Muscle of leg (tissue), 11 donors: ENCODE results near the gene SUN1. TPM values are rescaled to one million over a fixed set of nuclear protein-coding genes. Genes with fewer than 3 reads are reported as not detected.

Experiments used
- DNase-seq: peaks from one replicate; pipeline ENCODE4 v3.0.0; 2013
- H3K27ac ChIP-seq: one replicate; pipeline ENCODE4 v1.5.1; 2013; ENCODE audit warnings: mild to moderate bottlenecking, low read length, control low read depth
- H3K27me3 ChIP-seq: one replicate; pipeline ENCODE4 v1.6.1; 2013; ENCODE audit warnings: low read length; ENCODE audit not compliant: control insufficient read depth, insufficient read depth
- H3K36me3 ChIP-seq: one replicate; pipeline ENCODE4 v1.6.1; 2013; ENCODE audit warnings: low read length; ENCODE audit not compliant: control insufficient read depth, insufficient read depth
- H3K4me1 ChIP-seq: one replicate; pipeline ENCODE4 v1.6.1; 2013; ENCODE audit warnings: low read length; ENCODE audit not compliant: control insufficient read depth, insufficient read depth
- H3K4me3 ChIP-seq: one replicate; pipeline ENCODE4 v1.5.1; 2013; ENCODE audit warnings: low read length, control low read depth
- H3K9me3 ChIP-seq: replicated peaks from 2 replicates; pipeline ENCODE4 v1.6.1; 2013; ENCODE audit warnings: low read depth, low read length; ENCODE audit not compliant: control insufficient read depth
- WGBS: methylation state at CpG from one replicate; pipeline ENCODE4 v1.1.5; 2013; ENCODE audit warnings: missing lambda C conversion rate; ENCODE audit not compliant: insufficient coverage; 5-methylcytosine and 5-hydroxymethylcytosine counted together
- polyA plus RNA-seq, 8 donors: library from polyadenylated mRNA; unstranded; fragments of 120-200 nt; gene quantifications; one replicate each; pipeline versions ENCODE4 v1.2.1 to v1.2.3, GENCODE V29; 2013; ENCODE audit warnings: inconsistent platforms in 1 of 8, low replicate concordance in 1 of 8; ENCODE audit not compliant: insufficient read length in 8 of 8, insufficient read depth in 1 of 8
- total RNA-seq: library from RNA; stranded (reverse); fragments of 120-200 nt; gene quantifications from one replicate; pipeline ENCODE4 v1.2.4, GENCODE V29; 2013

Gene SUN1
- total and polyA plus RNA-seq, 9 donors = 150 to 238 (median 164) TPM

DNA sequence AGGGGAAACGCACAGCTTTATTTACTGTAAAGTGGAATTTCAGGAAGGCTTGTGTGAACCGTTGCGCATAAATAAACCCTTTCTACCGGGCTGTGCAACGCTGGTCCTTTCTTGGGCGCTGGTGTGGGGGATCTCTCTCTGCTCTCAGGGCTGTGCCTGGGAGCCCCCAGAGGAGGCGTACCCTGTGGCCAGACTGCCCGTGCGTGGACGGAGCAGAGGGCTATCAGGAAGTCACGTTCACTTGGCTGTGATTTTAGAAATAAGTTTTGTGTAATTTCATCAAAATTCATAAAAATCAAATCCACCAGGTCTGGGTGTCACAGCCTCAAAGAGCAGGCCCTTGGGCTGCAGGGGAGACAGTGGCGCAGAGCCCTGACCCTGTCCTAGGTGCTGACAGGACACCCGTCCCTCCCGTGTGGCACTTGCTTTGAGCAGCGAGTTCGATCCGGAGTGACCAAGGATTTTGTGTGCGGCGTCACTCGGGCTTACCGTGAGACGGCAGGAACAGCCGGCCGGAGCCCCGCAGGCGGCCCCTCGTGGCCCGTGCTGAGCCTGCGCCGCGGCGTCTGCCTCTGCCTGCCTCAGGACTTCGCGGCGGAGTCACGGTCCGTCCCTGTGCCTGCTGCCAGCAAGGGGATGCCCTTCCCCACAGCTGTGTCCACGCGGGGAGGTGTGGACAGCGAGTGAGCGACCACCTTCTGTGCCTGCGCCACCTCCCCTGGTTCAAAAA lies 64.2 kb downstream of the SUN1 start:
- Histone ChIP-seq H3K36me3 (peaks cover 59% of the 10 kb centered on the region), H3K27me3 (no peaks in the 10 kb centered on the region), H3K4me3 (no peak overlapping the region), H3K27ac (no peak overlapping the region), H3K9me3 (no peaks in the 10 kb centered on the region), H3K4me1 (peaks cover 20% of the 10 kb centered on the region)
- DNase-seq = no peak
- WGBS = 83% methylated on average over 31 of the region's 42 CpGs

DNA sequence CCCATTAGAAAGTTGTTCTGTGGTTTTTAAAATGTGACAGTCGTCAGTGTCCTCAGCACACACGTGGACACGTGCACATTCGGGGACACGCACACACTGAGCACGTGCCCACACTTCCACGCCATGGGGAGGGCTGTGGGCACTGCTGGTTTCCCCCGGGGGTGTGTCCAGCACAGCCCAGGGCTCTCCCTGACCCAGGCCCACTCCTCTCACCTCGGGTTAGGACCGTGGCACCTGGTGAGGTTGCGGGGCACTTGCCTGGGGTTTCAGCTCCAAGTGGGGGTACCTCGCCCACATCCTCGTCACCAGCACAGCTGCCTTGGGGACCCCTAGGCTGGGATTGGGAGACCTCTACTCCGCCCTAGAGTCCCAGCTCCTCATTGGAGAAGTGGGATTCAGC lies 64.8 kb downstream of the SUN1 start:
- WGBS = 82% methylated on average over 13 of the region's 14 CpGs
- peaks cover 20% of the 10 kb centered on the region for H3K4me1 ChIP-seq
- H3K36me3 ChIP-seq = peaks cover 53% of the 10 kb centered on the region
- no peak overlapping the region for H3K4me3 ChIP-seq
- H3K27me3 ChIP-seq = no peaks in the 10 kb centered on the region
- no peak overlapping the region for H3K27ac ChIP-seq
- H3K9me3 ChIP-seq = no peaks in the 10 kb centered on the region
- no peak for DNase-seq

DNA sequence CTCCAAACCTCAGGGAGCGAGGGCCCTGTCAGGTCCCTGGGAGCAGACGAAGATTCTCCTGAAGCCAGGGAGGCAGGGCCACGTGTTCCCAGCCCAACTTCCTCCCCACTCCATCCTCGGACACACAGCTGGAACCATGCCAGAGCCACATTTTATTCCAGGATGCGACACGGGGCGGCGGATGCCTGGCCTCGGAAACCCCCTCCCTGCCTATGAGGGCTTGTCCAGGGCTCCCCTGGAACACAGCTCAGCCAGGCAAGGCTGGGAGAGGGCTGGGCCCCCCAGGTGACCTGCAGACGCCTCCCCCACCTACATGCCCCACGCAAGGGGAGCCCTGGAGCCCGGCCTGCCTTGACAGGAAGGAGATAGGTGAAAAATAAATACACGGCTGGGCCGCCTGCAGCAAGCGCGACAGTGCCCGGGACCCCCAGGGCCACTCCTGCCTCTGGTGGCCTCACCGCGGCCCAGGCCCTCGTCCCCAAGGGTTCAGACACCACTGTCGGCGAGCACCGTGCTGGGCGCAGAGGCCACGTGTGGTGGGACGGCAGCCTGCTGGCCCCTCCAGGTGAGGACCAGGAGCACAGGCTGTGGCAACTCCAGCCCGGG lies 65.6 kb downstream of the SUN1 start:
- Histone ChIP-seq H3K27ac (peak overlapping the region; percentile 29), H3K9me3 (no peaks in the 10 kb centered on the region), H3K27me3 (no peaks in the 10 kb centered on the region), H3K4me3 (no peak overlapping the region), H3K36me3 (peaks cover 45% of the 10 kb centered on the region), H3K4me1 (peaks cover 20% of the 10 kb centered on the region)
- 49% methylated on average over 22 of the region's 27 CpGs for WGBS
- peak; percentile 75 for DNase-seq

DNA sequence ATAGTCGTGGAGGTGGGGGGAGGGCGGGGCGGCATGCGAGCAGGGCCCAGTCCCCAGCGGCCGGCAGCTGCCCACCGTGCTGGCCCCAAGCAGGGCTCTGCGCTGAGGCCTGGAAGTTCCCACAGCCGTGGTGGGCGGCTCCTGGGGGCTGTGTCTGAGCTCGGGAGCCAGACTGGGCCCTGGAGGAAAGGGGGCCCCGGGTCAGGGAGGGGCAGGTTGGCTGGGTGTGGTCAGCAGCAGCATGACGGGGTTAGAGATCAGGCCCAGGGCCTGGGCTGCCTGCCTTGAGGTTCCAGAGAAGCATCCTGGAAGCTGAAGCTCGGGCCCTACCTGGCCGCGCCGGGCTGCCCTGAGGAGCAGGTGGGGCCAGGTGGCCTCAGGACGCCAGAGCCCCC lies 66.2 kb downstream of the SUN1 start:
- Histone ChIP-seq H3K9me3 (no peaks in the 10 kb centered on the region), H3K27ac (no peak overlapping the region), H3K36me3 (peaks cover 40% of the 10 kb centered on the region), H3K4me1 (peaks cover 21% of the 10 kb centered on the region), H3K27me3 (no peaks in the 10 kb centered on the region), H3K4me3 (no peak overlapping the region)
- no peak for DNase-seq
- WGBS = 49% methylated on average over 12 of the region's 18 CpGs

DNA sequence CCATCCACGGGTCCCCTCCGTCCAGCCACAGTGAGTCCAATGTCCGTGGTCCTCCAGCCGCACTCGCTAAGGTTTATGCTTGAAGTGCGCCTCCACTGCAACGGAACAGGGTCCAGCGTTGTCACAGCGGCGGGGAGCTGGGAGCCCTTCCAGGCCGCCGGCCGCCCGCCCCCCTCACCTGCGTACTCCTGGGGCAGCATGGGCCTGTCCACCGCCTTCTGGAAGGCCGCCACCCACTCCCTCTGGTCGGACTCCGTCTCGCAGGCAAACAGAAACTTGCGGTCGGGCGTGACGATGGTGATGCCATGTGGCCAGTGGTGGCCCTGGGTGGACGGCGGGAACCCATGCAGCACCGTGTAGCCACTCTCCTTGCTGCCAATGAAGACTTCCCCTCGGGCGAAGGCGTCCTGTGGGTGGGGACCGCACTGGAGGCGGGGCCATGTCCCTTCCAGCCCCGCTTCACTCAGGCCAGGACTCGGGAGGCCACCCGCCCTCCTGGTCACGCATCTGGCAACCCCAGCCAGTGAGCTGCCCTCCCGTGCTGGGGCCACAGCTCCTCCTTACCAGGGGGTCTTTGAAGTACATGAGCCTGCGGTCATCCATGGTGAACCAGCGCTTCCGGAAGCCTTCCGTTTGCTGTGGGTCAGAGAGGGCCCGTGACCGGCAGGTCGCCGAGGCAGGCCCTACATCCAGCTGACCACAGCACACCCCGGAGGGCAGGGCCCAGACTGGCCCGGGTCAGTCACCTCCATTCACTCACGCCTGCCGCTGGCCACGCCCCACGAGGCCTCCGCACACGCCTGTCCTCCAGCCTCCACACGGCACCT lies 66.8 kb downstream of the SUN1 start:
- H3K27me3 ChIP-seq = peaks cover under 1% of the 10 kb centered on the region
- DNase-seq = no peak
- WGBS = 74% methylated on average over 50 of the region's 54 CpGs
- H3K36me3 ChIP-seq = peaks cover 34% of the 10 kb centered on the region
- H3K9me3 ChIP-seq = no peaks in the 10 kb centered on the region
- H3K27ac ChIP-seq = no peak overlapping the region
- H3K4me3 ChIP-seq = no peak overlapping the region
- H3K4me1 ChIP-seq = peaks cover 24% of the 10 kb centered on the region

DNA sequence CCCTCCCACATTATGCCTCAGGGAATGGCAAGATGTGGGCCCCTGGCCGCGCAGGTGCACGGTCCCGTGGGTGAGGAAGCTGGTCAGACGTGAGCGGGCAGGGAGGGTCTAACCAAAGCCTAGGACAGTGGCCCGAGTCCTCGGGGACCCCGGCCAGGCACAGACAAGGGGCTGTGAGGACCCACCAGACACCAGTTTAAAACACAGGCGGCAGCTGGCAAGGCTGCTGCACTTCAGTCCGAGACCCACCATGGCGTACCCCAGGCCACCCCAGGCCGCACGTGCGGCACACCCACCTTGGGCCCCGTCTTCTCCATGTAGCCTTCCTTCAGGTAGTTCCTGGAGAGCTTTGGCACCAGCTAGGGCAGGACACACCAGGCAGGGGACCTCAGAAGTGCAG lies 67.5 kb downstream of the SUN1 start:
- Histone ChIP-seq H3K27me3 (peaks cover 8% of the 10 kb centered on the region), H3K4me3 (no peak overlapping the region), H3K9me3 (no peaks in the 10 kb centered on the region), H3K36me3 (peaks cover 26% of the 10 kb centered on the region), H3K4me1 (peaks cover 24% of the 10 kb centered on the region), H3K27ac (no peak overlapping the region)
- 90% methylated on average over 13 of the region's 16 CpGs for WGBS
- no peak for DNase-seq

DNA sequence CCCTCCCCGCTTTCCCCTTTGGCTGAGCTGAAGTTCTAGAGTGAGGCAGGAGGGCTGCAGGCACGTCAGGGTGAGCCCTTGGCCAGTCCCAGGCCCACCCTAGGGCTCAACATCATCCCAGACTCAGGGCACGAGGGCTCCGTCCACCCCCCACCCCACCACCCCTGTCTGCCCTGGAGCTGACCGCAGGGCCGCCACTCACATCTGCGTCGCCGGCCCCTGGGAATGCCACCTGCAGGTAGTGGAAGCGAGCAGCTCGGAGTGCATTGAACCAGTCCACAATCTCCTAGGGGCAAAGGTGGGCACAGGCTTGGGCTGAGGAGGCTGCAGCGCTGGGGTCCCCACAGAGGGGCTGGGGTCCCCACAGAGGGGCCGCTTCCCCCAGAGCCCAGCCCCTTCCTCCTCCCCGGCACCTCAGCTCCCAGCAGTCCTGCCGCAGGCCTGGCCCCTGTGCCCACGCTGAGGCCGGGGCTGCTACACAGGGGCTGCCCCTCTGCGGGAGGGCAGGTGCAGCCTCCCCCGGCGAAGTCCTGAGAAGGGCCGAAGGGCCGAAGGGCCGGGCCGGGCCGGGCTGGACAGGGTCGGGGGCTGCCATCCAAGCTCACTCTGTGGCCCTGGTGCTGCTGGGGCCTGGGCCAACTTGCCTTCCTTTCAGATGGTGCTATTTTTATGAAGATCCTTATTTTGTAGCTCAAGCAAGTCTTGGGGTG lies 68.2 kb downstream of the SUN1 start:
- Histone ChIP-seq H3K9me3 (no peaks in the 10 kb centered on the region), H3K27ac (no peak overlapping the region), H3K4me1 (peaks cover 24% of the 10 kb centered on the region), H3K4me3 (no peak overlapping the region), H3K27me3 (peaks cover 11% of the 10 kb centered on the region), H3K36me3 (peaks cover 20% of the 10 kb centered on the region)
- 75% methylated on average over 18 of the region's 26 CpGs for WGBS
- no peak for DNase-seq

DNA sequence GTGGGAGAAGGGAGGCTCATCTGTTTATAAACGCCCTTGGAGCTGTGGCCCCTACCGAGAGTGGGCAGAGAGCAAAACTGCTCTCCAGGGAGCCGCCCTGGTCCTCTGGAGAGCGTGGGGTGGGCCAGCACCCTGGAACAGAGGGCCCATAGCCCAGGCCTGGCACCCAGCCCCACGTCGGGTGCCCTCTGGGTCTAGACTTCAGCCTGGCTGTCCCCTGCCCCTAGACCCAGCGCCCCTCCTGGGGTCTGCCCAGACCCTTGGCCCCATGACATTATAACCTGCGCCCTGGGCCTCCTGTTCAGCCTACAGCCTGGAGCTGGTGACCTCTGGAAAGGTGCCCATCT lies 68.7 kb downstream of the SUN1 start:
- Histone ChIP-seq H3K4me3 (no peak overlapping the region), H3K9me3 (no peaks in the 10 kb centered on the region), H3K36me3 (peaks cover 15% of the 10 kb centered on the region), H3K27me3 (peaks cover 11% of the 10 kb centered on the region), H3K27ac (no peak overlapping the region), H3K4me1 (peaks cover 24% of the 10 kb centered on the region)
- no peak for DNase-seq
- WGBS = 75% methylated on average over 8 of the region's 8 CpGs

DNA sequence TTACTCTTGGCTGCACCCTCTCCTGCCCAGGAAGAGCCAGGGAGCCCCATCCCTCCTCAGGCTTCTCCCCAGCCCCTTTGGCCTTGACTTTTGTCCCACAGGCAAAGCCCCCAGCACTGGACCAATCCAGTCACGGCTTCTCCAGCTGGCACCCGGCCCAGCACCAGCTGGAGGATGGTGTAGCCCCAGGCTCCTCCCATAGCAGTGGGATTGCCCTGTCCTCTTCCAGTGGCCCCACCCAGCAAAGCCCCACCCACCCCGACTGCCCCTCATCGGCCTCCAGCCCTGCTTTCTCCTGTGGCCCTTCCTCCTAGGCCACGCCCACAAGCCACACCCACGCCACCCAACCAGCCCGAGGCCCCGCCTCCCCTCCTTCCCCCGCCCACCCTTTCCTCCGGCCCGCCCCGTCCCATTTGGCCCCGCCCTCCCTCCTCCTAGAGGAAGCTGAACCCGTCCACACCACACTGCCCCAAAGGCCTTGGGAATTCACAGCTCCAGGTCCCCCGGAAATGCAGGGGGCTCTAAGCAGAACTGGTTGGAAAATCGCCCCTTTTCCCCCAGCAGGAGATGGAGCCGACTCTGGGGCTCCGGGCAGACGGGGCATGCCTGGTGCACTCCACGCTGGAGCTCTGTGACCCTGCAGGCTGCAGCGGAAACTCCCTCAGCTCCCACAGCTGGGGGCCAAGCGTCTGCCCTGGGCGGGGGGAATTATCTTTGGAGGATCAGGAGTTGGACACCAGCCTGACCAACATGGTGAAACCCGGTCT lies 69.3 kb downstream of the SUN1 start:
- peak; percentile 76 for DNase-seq

More for the DNA sequence above, 69.3 kb downstream of the SUN1 start:
- Histone ChIP-seq H3K9me3 (no peaks in the 10 kb centered on the region), H3K27ac (no peak overlapping the region), H3K4me3 (no peak overlapping the region), H3K27me3 (peaks cover 11% of the 10 kb centered on the region), H3K4me1 (peaks cover 24% of the 10 kb centered on the region), H3K36me3 (peaks cover 13% of the 10 kb centered on the region)
- WGBS = 14% methylated on average over 7 of the region's 24 CpGs
